ENCODE measurements around the gene LCN2. TPM values are rescaled to one million over a fixed set of nuclear protein-coding genes. Genes with fewer than 3 reads are reported as not detected.
"Not testable (repeated sequence)": the region's sequence is repeated elsewhere in the genome, so short reads cannot be mapped to it uniquely, and the experiment has no call there.

LCN2 gene
- total and polyA plus RNA-seq, 7 experiments from 2014 or later: not detected

- Mint-ChIP-seq H3K27ac (peak overlapping the region in 7 of 9 donors; percentile 31 to 87 (median 82)), H3K9me3 (no peaks in the 10 kb centered on the region), H3K4me3 (no peak overlapping the region), H3K27me3 (no peaks in the 10 kb centered on the region), H3K4me1 (peaks cover 15 to 43% (median 30%) of the 10 kb centered on the region in 7 donors), H3K36me3 (peaks cover 4 to 39% (median 15%) of the 10 kb centered on the region in 5 donors)
- Histone ChIP-seq H3K4me1 (ENCODE audit: control insufficient read depth in 2 of 2, insufficient read depth in 2 of 2, low read length in 2 of 2) (peaks cover 6 to 24% of the 10 kb centered on the region in 2 donors), H3K27ac (ENCODE audit: low read depth, low read length) (peak overlapping the region; percentile 21), H3K27me3 (ENCODE audit: control insufficient read depth in 2 of 2, insufficient read depth in 2 of 2, low read length in 2 of 2) (no peaks in the 10 kb centered on the region), H3K9me3 (ENCODE audit: control insufficient read depth in 2 of 3, low read length in 3 of 3) (no peaks in the 10 kb centered on the region), H3K36me3 (ENCODE audit: control insufficient read depth in 2 of 3, insufficient read depth in 3 of 3, low read length in 3 of 3) (peaks cover 5 to 66% (median 38%) of the 10 kb centered on the region in 3 experiments), H3K4me3 (ENCODE audit: low read length) (no peak overlapping the region)
- ATAC-seq (no peak), DNase-seq (no peak)
- CTCF ChIA-PET: interaction anchor here (0.6 to 1.3 kb wide), 7 partner anchors 9 to 165 kb away, joined by 3 read pairs; no protein-coding TSS in a partner anchor
- POLR2A ChIA-PET: interaction anchor here (1.0 to 1.1 kb wide), 2 partner anchors 12 to 34 kb away, joined by 3 read pairs; no protein-coding TSS in a partner anchor
- intact Hi-C loops (cut with micrococcal nuclease): no loop called here
Measured at GRCh38 chr9:128106940-128107467, 42.2 kb upstream of the LCN2 start.

- no peak overlapping the region for H3K4me3 ChIP-seq (ENCODE audit: low read length)
- Mint-ChIP-seq H3K36me3 (peaks cover 4 to 32% (median 14%) of the 10 kb centered on the region in 5 donors), H3K27me3 (no peaks in the 10 kb centered on the region), H3K27ac (peak overlapping the region in 2 of 9 donors; percentile 67 to 77), H3K4me3 (peak overlapping the region in 1 of 10 donors; percentile 18), H3K4me1 (peaks cover 13 to 36% (median 24%) of the 10 kb centered on the region in 7 donors), H3K9me3 (no peaks in the 10 kb centered on the region)
- CTCF ChIA-PET: interaction anchor here (0.5 to 1.3 kb wide), 7 partner anchors 10 to 165 kb away, joined by 3 to 4 read pairs (median 3); no protein-coding TSS in a partner anchor
- H3K9me3 ChIP-seq (ENCODE audit: control insufficient read depth in 2 of 3, low read length in 3 of 3): no peaks in the 10 kb centered on the region
- DNase-seq (no peak), ATAC-seq (no peak)
- POLR2A ChIA-PET: interaction anchor here (0.6 to 1.1 kb wide), 2 partner anchors 13 to 38 kb away, joined by 3 to 5 read pairs; no protein-coding TSS in a partner anchor
- H3K27ac ChIP-seq (ENCODE audit: low read depth, low read length): no peak overlapping the region
- no peaks in the 10 kb centered on the region for H3K27me3 ChIP-seq (ENCODE audit: control insufficient read depth in 2 of 2, insufficient read depth in 2 of 2, low read length in 2 of 2)
- peaks cover 6 to 24% of the 10 kb centered on the region in 2 donors for H3K4me1 ChIP-seq (ENCODE audit: control insufficient read depth in 2 of 2, insufficient read depth in 2 of 2, low read length in 2 of 2)
- intact Hi-C loops (cut with micrococcal nuclease): no loop called here
- peaks cover 5 to 62% (median 38%) of the 10 kb centered on the region in 3 experiments for H3K36me3 ChIP-seq (ENCODE audit: control insufficient read depth in 2 of 3, insufficient read depth in 3 of 3, low read length in 3 of 3)
Measured at GRCh38 chr9:128107468-128108268, 41.6 kb upstream of the LCN2 start.

- intact Hi-C loops (cut with micrococcal nuclease): no loop called here
- H3K27me3 ChIP-seq (ENCODE audit: control insufficient read depth in 2 of 2, insufficient read depth in 2 of 2, low read length in 2 of 2): no peaks in the 10 kb centered on the region
- H3K4me1 Mint-ChIP-seq: peaks cover 6 to 28% (median 18%) of the 10 kb centered on the region in 7 donors
- H3K9me3 ChIP-seq (ENCODE audit: control insufficient read depth in 2 of 3, low read length in 3 of 3): no peaks in the 10 kb centered on the region
- no peak overlapping the region for H3K4me3 Mint-ChIP-seq
- H3K27ac Mint-ChIP-seq: peak overlapping the region in 1 of 9 donors; percentile 67
- no peaks in the 10 kb centered on the region for H3K9me3 Mint-ChIP-seq
- ChIA-PET POLR2A (interaction anchor here (0.6 to 1.1 kb wide), 2 partner anchors 14 to 39 kb away, joined by 3 to 5 read pairs; no protein-coding TSS in a partner anchor), CTCF (interaction anchor here (0.5 to 0.8 kb wide), 3 partner anchors 15 to 63 kb away, joined by 3 to 5 read pairs (median 4); no protein-coding TSS in a partner anchor)
- ATAC-seq (no peak), DNase-seq (no peak)
- no peak overlapping the region for H3K27ac ChIP-seq (ENCODE audit: low read depth, low read length)
- no peak overlapping the region for H3K4me3 ChIP-seq (ENCODE audit: low read length)
- H3K36me3 Mint-ChIP-seq: peaks cover 4 to 29% (median 14%) of the 10 kb centered on the region in 5 donors
- peaks cover 3 to 18% of the 10 kb centered on the region in 2 donors for H3K4me1 ChIP-seq (ENCODE audit: control insufficient read depth in 2 of 2, insufficient read depth in 2 of 2, low read length in 2 of 2)
- peaks cover 5 to 62% (median 38%) of the 10 kb centered on the region in 3 experiments for H3K36me3 ChIP-seq (ENCODE audit: control insufficient read depth in 2 of 3, insufficient read depth in 3 of 3, low read length in 3 of 3)
- H3K27me3 Mint-ChIP-seq: no peaks in the 10 kb centered on the region
Measured at GRCh38 chr9:128108269-128109049, 40.8 kb upstream of the LCN2 start.

GRCh38 chr9:128109050-128109709 is 40.1 kb upstream of the LCN2 start:
- no peaks in the 10 kb centered on the region for H3K27me3 Mint-ChIP-seq
- Histone ChIP-seq H3K4me3 (ENCODE audit: low read length) (no peak overlapping the region), H3K27me3 (ENCODE audit: control insufficient read depth in 2 of 2, insufficient read depth in 2 of 2, low read length in 2 of 2) (no peaks in the 10 kb centered on the region), H3K9me3 (ENCODE audit: control insufficient read depth in 2 of 3, low read length in 3 of 3) (no peaks in the 10 kb centered on the region), H3K27ac (ENCODE audit: low read depth, low read length) (no peak overlapping the region), H3K4me1 (ENCODE audit: control insufficient read depth in 2 of 2, insufficient read depth in 2 of 2, low read length in 2 of 2) (peaks cover 0 to 12% of the 10 kb centered on the region in 2 donors), H3K36me3 (ENCODE audit: control insufficient read depth in 2 of 3, insufficient read depth in 3 of 3, low read length in 3 of 3) (peaks cover 1 to 66% (median 34%) of the 10 kb centered on the region in 3 experiments)
- no peak for DNase-seq
- no peaks in the 10 kb centered on the region for H3K9me3 Mint-ChIP-seq
- H3K27ac Mint-ChIP-seq: peak overlapping the region in 2 of 9 donors; percentile 26 to 81
- intact Hi-C loops (cut with micrococcal nuclease): no loop called here
- no peak for ATAC-seq
- ChIA-PET POLR2A (no interaction called here), CTCF (interaction anchor here (0.8 kb wide), 1 partner anchor 14 kb away, joined by 5 read pairs; no protein-coding TSS in a partner anchor)
- H3K4me3 Mint-ChIP-seq: peak overlapping the region in 1 of 10 donors; percentile 12
- peaks cover 4 to 28% (median 15%) of the 10 kb centered on the region in 5 donors for H3K36me3 Mint-ChIP-seq
- H3K4me1 Mint-ChIP-seq: peaks cover 0 to 21% (median 11%) of the 10 kb centered on the region in 7 donors

GRCh38 chr9:128111726-128112125 is 37.5 kb upstream of the LCN2 start:
- H3K27ac Mint-ChIP-seq; H3K27me3 Mint-ChIP-seq; H3K9me3 Mint-ChIP-seq; H3K9me3 ChIP-seq (ENCODE audit: control insufficient read depth in 2 of 3, low read length in 3 of 3); H3K4me3 ChIP-seq (ENCODE audit: low read length); H3K4me3 Mint-ChIP-seq; H3K4me1 ChIP-seq (ENCODE audit: control insufficient read depth in 2 of 2, insufficient read depth in 2 of 2, low read length in 2 of 2); H3K27ac ChIP-seq (ENCODE audit: low read depth, low read length); ATAC-seq; DNase-seq; H3K27me3 ChIP-seq (ENCODE audit: control insufficient read depth in 2 of 2, insufficient read depth in 2 of 2, low read length in 2 of 2); POLR2A ChIA-PET; CTCF ChIA-PET; intact Hi-C loops (cut with micrococcal nuclease): not testable (repeated sequence)
- peaks cover 0 to 65% (median 24%) of the 10 kb centered on the region in 3 experiments for H3K36me3 ChIP-seq (ENCODE audit: control insufficient read depth in 2 of 3, insufficient read depth in 3 of 3, low read length in 3 of 3)
- Mint-ChIP-seq H3K4me1 (peaks cover 0 to 13% (median 6%) of the 10 kb centered on the region in 7 donors), H3K36me3 (peaks cover 4 to 21% (median 13%) of the 10 kb centered on the region in 5 donors)

Data from naive thymus-derived CD4-positive, alpha-beta T cell (primary cell).